HG02571 (cell line): ENCODE measurements around the gene RTP2.

Source experiments
- ATAC-seq: cut with Tn5 transposase; IDR thresholded peaks from one replicate; pipeline ENCODE4 v1.9.1; 2021; ENCODE audit warnings: mild to moderate bottlenecking, moderate library complexity; ENCODE audit not compliant: unreplicated experiment

The RTP2 gene

GRCh38 chr3:187677604-187678003 is 24.8 kb downstream of the RTP2 start:
- ATAC-seq, result no peak

GRCh38 chr3:187673012-187673411 is 29.3 kb downstream of the RTP2 start:
- ATAC-seq, result no peak

- ATAC-seq, result no peak
Measured at GRCh38 chr3:187669675-187670504, 32.5 kb downstream of the RTP2 start, which contains the start of gene SST. SST (minus strand) TSS chr3:187670394; CDS start chr3:187670291, 103 bp downstream.

DNA sequence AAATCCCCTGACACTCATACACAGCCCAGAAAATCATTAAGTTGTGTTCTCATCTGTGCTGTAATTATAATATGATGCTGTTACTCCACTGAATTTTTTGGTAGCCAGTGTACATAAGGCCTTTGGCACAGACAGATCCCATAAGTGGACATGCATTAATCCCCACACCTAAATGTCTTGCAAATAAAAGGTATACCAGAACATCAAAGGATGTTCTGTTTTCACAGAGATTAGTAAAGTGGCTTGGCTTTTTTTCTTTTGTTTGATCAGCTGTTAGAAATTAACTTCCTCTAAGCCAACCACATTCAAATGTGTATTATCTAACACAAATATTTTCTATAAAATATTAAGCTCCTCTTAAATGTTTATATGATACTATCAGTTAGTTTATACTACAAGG is 34.8 kb downstream of the RTP2 start:
- ATAC-seq, result no peak

GRCh38 chr3:187665764-187666402 is 36.5 kb downstream of the RTP2 start:
- no peak for ATAC-seq

- no peak for ATAC-seq
Measured at GRCh38 chr3:187665010-187665409, 37.3 kb downstream of the RTP2 start.

- no peak for ATAC-seq
Measured at GRCh38 chr3:187662848-187663409, 39.4 kb downstream of the RTP2 start.

- no peak for ATAC-seq
Measured at GRCh38 chr3:187661267-187661666, 41.1 kb downstream of the RTP2 start.

- ATAC-seq, result no peak
Measured at GRCh38 chr3:187651282-187651681, 51.1 kb downstream of the RTP2 start.
